Measurements from ENCODE around the gene PADI3. TPM values are rescaled to one million over a fixed set of nuclear protein-coding genes. Genes with fewer than 3 reads are reported as not detected.

Gene PADI3
- polyA plus RNA-seq, 1 donor (not counting 4 experiments of a cell fraction or from before 2014, with no cell fraction given), result 6.1 TPM

GRCh38 chr1:17272066-17272465 lies 23.2 kb downstream of the PADI3 start:
- Histone ChIP-seq H3K27ac (ENCODE audit: control insufficient read depth, insufficient read depth, low read length) (no peak overlapping the region), H3K4me3 (ENCODE audit: control insufficient read depth in 2 of 3, extremely low read depth in 1 of 3, insufficient read depth in 2 of 3, low read depth in 1 of 3, low read length in 3 of 3) (no peak overlapping the region), H3K79me2 (ENCODE audit: control insufficient read depth, insufficient read depth, low read length) (no peaks in the 10 kb centered on the region), H3K4me1 (ENCODE audit: control insufficient read depth, extremely low read depth, insufficient read depth, low read length) (peaks cover 14% of the 10 kb centered on the region), H3K27me3 (ENCODE audit: control insufficient read depth, extremely low read depth, insufficient read depth, low read length) (no peaks in the 10 kb centered on the region), H3K9me3 (ENCODE audit: control insufficient read depth, low read depth, low read length) (no peaks in the 10 kb centered on the region), H3K36me3 (ENCODE audit: control insufficient read depth in 2 of 2, extremely low read depth in 1 of 2, insufficient read depth in 2 of 2, low read length in 2 of 2) (peaks cover 0 to 1% of the 10 kb centered on the region in 2 experiments), H4K20me1 (ENCODE audit: control insufficient read depth, extremely low read depth, insufficient read depth, low read length) (no peaks in the 10 kb centered on the region), H2AFZ (ENCODE audit: control insufficient read depth, low read length) (no peak overlapping the region), H3K9ac (ENCODE audit: control insufficient read depth, extremely low read depth, insufficient read depth, low read length) (no peak overlapping the region), H3K9me1 (ENCODE audit: control insufficient read depth, extremely low read depth, insufficient read depth, low read length) (no peaks in the 10 kb centered on the region), H3K4me2 (ENCODE audit: control insufficient read depth, extremely low read depth, insufficient read depth, low read depth, low read length) (no peak overlapping the region)
- DNase-seq (ENCODE audit: low read depth, low spot score) (no peak), FAIRE-seq (no peak)
- dilution Hi-C loops (cut with MboI; ENCODE audit: extremely low pct_ligation_motif_present, low sequenced_read_pairs), result no loop called here
- TF ChIP-seq EZH2 (IDR thresholded peaks at IDR 0.05; ENCODE audit: low read length), result no peak
- no peak for TF ChIP-seq CTCF (optimal IDR thresholded peaks at IDR 0.05 in 1 of 3, IDR thresholded peaks at IDR 0.05 in 1 of 3, conservative IDR thresholded peaks at IDR 0.05 in 1 of 3; ENCODE audit: extremely low read depth in 1 of 3, insufficient read depth in 2 of 3, low read length in 3 of 3)

GRCh38 chr1:17272646-17273045 lies 23.7 kb downstream of the PADI3 start:
- Histone ChIP-seq H4K20me1 (ENCODE audit: control insufficient read depth, extremely low read depth, insufficient read depth, low read length) (no peaks in the 10 kb centered on the region), H3K4me3 (ENCODE audit: control insufficient read depth in 2 of 3, extremely low read depth in 1 of 3, insufficient read depth in 2 of 3, low read depth in 1 of 3, low read length in 3 of 3) (no peak overlapping the region), H3K36me3 (ENCODE audit: control insufficient read depth in 2 of 2, extremely low read depth in 1 of 2, insufficient read depth in 2 of 2, low read length in 2 of 2) (peaks cover 0 to 1% of the 10 kb centered on the region in 2 experiments), H3K4me2 (ENCODE audit: control insufficient read depth, extremely low read depth, insufficient read depth, low read depth, low read length) (no peak overlapping the region), H3K9ac (ENCODE audit: control insufficient read depth, extremely low read depth, insufficient read depth, low read length) (no peak overlapping the region), H3K27ac (ENCODE audit: control insufficient read depth, insufficient read depth, low read length) (no peak overlapping the region), H3K4me1 (ENCODE audit: control insufficient read depth, extremely low read depth, insufficient read depth, low read length) (peaks cover 14% of the 10 kb centered on the region), H3K9me3 (ENCODE audit: control insufficient read depth, low read depth, low read length) (no peaks in the 10 kb centered on the region), H3K9me1 (ENCODE audit: control insufficient read depth, extremely low read depth, insufficient read depth, low read length) (no peaks in the 10 kb centered on the region), H3K27me3 (ENCODE audit: control insufficient read depth, extremely low read depth, insufficient read depth, low read length) (no peaks in the 10 kb centered on the region), H2AFZ (ENCODE audit: control insufficient read depth, low read length) (no peak overlapping the region), H3K79me2 (ENCODE audit: control insufficient read depth, insufficient read depth, low read length) (no peaks in the 10 kb centered on the region)
- dilution Hi-C loops (cut with MboI; ENCODE audit: extremely low pct_ligation_motif_present, low sequenced_read_pairs), result no loop called here
- FAIRE-seq, result no peak
- TF ChIP-seq EZH2 (IDR thresholded peaks at IDR 0.05; ENCODE audit: low read length), result no peak
- no peak for TF ChIP-seq CTCF (optimal IDR thresholded peaks at IDR 0.05 in 1 of 3, IDR thresholded peaks at IDR 0.05 in 1 of 3, conservative IDR thresholded peaks at IDR 0.05 in 1 of 3; ENCODE audit: extremely low read depth in 1 of 3, insufficient read depth in 2 of 3, low read length in 3 of 3)
- DNase-seq (ENCODE audit: low read depth, low spot score), result no peak
